PFSK-1 (cell line): Measurements from ENCODE around the gene GTF2F2.

Experiments
- POLR2AphosphoS5 ChIP-seq: IDR thresholded peaks from 2 replicates; pipeline ENCODE4 v1.6.1; 2012; ENCODE audit warnings: low read depth, mild to moderate bottlenecking, control low read depth, low read length, moderate library complexity
- REST ChIP-seq, 2 experiments: IDR thresholded peaks; 2 replicates each; pipeline versions ENCODE4 v1.6.1 to v1.8.0; 2011 to 2012; ENCODE audit warnings: low read depth in 2 of 2, low read length in 2 of 2, control low read depth in 1 of 2, inconsistent platforms in 1 of 2, mild to moderate bottlenecking in 1 of 2, moderate library complexity in 1 of 2; ENCODE audit not compliant: insufficient read depth in 1 of 2
- SIN3A ChIP-seq: IDR thresholded peaks from 2 replicates; pipeline ENCODE4 v1.6.1; 2012; ENCODE audit warnings: mild to moderate bottlenecking, low read length, moderate library complexity, borderline replicate concordance; ENCODE audit not compliant: insufficient read depth
- TAF1 ChIP-seq: IDR thresholded peaks from 2 replicates; pipeline ENCODE4 v1.6.1; 2012; ENCODE audit warnings: low read length, control low read depth, borderline replicate concordance; ENCODE audit not compliant: insufficient read depth

DNA sequence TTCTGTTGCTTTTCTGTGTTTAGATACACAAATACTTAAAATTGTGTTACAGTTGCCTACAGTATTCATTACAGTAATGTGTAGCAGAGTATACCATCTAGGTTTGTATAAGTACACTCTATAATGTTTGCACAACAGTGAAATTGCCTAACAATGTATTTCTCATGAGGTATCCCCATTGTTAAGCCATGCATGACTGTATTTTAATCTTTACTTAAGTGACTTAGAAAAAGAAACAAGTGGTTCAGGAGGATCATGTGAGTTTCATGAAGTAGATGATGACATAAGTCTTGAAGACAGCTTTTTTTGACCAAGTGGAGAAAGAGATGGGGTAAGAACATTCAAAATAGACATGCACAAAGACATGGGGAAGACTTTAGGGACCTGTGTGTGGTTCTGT lies 88.9 kb downstream of the GTF2F2 start:
- TF ChIP-seq SIN3A: no peak
- no peak for TF ChIP-seq POLR2AphosphoS5
- no peak for TF ChIP-seq REST (IDR thresholded peaks at IDR 0.05; ENCODE audit: insufficient read depth in 1 of 2, low read depth in 2 of 2, low read length in 2 of 2)
- no peak for TF ChIP-seq TAF1
